Hepatic stellate cell (primary cell): Measurements from ENCODE around the gene EEFSEC.
"Not testable (repeated sequence)": the region's sequence is repeated elsewhere in the genome, so short reads cannot be mapped to it uniquely, and the experiment has no call there.

Source experiments
- DNase-seq: peaks from one replicate; pipeline ENCODE4 v3.0.0; 2011; ENCODE audit warnings: low spot score

The EEFSEC gene

GRCh38 chr3:128152419-128153155, 694 bp upstream of the EEFSEC start:
- no peak for DNase-seq

GRCh38 chr3:128154354-128154753, 1.1 kb downstream of the EEFSEC start:
- DNase-seq: not testable (repeated sequence)

GRCh38 chr3:128155616-128156360, 2.5 kb downstream of the EEFSEC start:
- no peak for DNase-seq

GRCh38 chr3:128160661-128161060, 7.4 kb downstream of the EEFSEC start:
- no peak for DNase-seq

GRCh38 chr3:128163432-128163831, 10.2 kb downstream of the EEFSEC start:
- no peak for DNase-seq

GRCh38 chr3:128166971-128167453, 13.7 kb downstream of the EEFSEC start:
- no peak for DNase-seq

GRCh38 chr3:128167646-128167972, 14.3 kb downstream of the EEFSEC start:
- DNase-seq: no peak

- no peak for DNase-seq
Measured at GRCh38 chr3:128167973-128168674, 14.8 kb downstream of the EEFSEC start.

GRCh38 chr3:128168836-128169235, 15.6 kb downstream of the EEFSEC start:
- no peak for DNase-seq

- peak; percentile 74 for DNase-seq
Measured at GRCh38 chr3:128170866-128171516, 17.7 kb downstream of the EEFSEC start.

- no peak for DNase-seq
Measured at GRCh38 chr3:128173200-128173599, 19.9 kb downstream of the EEFSEC start.

GRCh38 chr3:128173849-128174248, 20.6 kb downstream of the EEFSEC start:
- DNase-seq: no peak

- DNase-seq: no peak
Measured at GRCh38 chr3:128174675-128175590, 21.7 kb downstream of the EEFSEC start.

- DNase-seq: no peak
Measured at GRCh38 chr3:128175768-128176167, 22.5 kb downstream of the EEFSEC start.

GRCh38 chr3:128176276-128176833, 23.1 kb downstream of the EEFSEC start:
- DNase-seq: no peak

GRCh38 chr3:128177865-128178264, 24.6 kb downstream of the EEFSEC start:
- no peak for DNase-seq

GRCh38 chr3:128178782-128179483, 25.7 kb downstream of the EEFSEC start:
- no peak for DNase-seq

GRCh38 chr3:128179484-128179819, 26.2 kb downstream of the EEFSEC start:
- no peak for DNase-seq

- DNase-seq: no peak
Measured at GRCh38 chr3:128180436-128180835, 27.2 kb downstream of the EEFSEC start.

GRCh38 chr3:128180913-128181312, 27.6 kb downstream of the EEFSEC start:
- no peak for DNase-seq
